HG03439 (cell line): Measurements from ENCODE around the gene DLGAP1.
"Not testable (repeated sequence)": the region's sequence is repeated elsewhere in the genome, so short reads cannot be mapped to it uniquely, and the experiment has no call there.

ENCODE experiments used
- ATAC-seq: cut with Tn5 transposase; IDR thresholded peaks from one replicate; pipeline ENCODE4 v1.9.1; 2021; ENCODE audit warnings: mild to moderate bottlenecking, moderate library complexity; ENCODE audit not compliant: unreplicated experiment

The DLGAP1 gene

DNA sequence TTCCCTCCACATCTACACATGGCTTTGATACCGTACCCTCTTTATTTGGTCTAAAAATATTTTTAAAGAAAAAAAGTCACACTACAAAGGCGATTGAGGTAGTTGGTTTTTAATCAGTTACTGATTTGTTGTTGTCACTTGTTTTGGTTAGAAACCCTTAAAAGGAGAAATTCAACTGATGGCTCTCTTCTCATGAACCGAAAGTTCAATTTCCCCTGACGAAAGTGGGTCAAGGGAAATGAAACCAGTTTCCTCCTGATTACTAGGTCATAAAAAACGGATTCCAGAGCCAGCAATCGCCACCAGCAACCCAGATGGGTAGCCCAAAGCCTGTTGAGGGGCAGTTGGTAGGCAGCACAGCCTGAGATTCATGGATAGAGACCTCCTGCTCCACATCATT is 63.2 kb downstream of the DLGAP1 start:
- ATAC-seq = no peak

DNA sequence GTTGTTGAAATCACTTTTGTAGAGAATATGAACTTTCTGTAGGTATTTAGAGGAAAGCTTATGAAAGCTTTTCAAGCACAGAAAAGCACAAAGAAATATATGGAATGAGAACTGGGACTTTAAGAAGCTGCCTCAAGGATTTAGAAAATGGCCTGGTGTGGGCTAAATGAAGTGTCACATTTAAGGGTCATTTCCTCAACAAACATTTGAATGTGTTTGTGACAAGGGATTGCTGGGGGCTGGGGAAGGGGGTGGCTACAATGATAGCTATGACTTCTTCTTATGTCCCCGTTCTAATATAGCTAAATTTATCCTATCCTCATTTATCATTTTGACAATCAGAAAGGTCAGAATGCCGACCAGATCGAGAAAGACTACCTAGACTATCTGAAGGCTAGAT is 69.2 kb downstream of the DLGAP1 start:
- no peak for ATAC-seq

DNA sequence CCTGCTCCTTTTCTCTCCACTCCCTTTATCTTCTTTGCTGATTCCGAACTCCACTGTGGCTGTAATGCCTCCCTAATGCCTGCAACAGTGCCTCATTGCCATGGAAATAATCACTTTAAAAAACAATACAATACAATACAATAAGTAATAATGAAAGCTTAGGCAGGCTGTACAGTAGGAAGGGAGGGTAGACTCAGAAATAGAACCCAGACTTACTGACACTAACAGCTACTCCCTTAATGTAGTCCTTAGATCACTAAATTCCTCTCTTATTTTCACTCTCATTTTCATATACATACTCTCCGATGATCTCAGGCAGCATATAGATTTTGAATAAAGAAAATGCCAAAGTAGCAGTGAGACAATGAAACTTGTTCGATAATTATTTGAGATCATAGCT is 70.2 kb downstream of the DLGAP1 start:
- ATAC-seq = no peak

DNA sequence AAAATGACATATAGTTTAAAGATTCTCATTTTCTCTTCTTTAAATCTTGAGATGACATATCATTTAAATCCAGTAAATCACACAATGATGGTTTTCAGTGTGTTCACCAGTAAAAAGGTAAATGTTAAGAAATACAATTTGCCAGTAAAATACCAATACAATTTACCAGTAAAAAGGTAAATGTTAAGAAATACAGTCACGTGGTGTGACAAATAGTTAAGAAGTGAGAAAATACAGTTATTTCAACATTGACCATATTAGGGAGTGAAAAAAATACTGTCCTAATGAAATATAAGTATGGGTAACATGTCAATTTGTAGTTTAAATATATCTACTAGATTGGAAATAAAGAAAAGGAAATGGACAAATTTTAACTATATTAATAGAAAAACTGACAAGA is 80.5 kb downstream of the DLGAP1 start:
- no peak for ATAC-seq

DNA sequence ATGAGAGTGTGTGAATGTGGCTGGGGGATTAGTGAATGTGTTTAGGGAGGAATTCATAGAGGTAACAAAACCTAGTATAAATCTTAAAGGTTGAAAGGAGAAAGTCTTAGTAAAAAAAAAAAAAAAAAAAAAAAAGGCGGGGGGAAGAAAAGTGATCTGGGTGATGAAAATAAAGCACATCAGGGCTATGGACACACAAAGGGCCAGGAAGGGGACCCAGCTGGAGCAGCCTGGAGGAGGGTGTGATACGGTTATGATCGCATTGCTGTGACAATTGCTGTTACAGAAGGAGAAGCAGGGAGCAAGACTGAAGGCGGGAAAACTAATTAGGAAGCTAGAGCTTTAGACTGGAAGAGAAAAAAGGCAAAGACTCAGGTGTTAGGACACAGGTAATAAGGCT is 85.4 kb downstream of the DLGAP1 start:
- ATAC-seq = no peak

DNA sequence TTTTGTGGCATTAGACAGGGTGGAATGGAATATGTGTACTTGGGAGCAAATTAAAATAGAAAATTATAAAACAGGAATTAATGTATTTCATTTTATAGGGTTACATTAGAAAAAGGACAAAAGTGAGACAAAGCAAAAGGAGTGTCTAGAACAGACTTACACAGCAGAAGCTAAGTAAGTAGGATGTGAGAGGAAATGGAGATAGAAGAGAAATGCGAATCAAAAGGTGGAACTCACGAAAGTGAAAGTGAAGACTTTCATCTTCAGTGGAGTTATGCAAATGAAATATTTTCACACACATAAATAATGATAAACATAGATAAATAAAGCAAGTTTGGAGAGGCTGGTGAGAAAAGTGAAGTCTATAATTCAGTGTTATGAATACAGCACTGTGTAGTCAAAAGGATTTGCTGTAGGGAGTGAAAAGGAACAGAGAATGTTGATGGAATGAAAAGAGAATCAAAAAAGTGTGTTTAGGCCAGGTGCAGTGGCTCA is 94.8 kb downstream of the DLGAP1 start:
- no peak for ATAC-seq

DNA sequence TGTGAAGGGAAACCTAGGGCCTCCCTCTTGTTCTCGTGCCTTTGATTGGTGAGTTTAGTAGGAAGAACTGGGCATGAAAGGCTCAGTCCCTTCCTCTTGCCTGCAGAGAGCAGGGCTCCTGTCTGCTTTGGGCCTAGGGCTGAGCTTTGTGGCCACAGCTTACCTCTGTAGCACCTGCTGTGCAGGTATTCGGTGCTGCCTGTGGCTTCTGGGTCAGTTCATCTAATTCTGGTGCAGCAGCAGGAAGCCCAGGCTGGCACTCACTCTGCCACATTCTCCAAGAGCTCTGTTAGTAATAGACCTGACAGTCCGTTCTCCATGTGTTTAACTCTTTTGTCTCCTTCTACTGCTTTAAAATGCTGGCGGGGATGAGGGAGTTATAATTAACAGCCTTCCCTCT is 96.5 kb downstream of the DLGAP1 start:
- ATAC-seq = no peak

DNA sequence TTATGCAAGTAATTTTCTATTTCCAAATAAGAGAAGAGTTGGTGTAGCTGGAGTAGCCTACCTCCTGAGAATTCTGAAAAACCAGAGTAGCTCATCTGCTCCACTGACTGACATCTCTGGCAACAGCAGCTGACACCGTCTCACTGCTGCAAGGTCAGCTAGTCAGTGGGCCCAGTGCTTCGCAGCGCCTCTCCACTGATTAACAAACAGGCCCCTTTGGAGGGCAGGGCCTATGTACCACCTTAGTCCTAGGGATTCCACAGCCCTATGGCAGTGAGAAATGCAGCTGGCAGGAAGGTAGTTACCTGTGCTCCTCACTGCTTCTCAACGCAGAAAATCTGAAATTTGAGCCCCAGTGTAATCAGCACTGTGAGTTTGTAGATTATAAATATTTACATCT is 97.5 kb downstream of the DLGAP1 start:
- no peak for ATAC-seq

DNA sequence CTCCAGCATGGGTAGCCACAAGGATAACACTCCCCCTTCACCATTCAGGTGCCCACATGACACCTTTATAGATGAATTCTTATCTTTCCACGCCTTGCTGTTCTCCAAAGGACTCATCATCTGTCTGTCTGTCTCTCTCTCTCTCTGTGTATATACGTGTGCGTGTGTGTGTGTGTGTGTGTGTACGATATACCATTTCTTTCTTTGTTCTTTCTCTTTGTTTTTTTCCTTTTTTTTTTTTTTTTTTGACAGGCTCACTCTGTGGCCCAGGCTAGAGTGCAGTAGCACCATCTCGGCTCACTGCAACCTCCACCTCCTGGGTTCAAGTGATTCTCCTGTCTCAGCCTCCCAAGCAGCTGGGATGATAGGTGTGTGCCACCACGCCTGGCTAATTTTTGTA is 98.2 kb downstream of the DLGAP1 start:
- ATAC-seq = no peak

DNA sequence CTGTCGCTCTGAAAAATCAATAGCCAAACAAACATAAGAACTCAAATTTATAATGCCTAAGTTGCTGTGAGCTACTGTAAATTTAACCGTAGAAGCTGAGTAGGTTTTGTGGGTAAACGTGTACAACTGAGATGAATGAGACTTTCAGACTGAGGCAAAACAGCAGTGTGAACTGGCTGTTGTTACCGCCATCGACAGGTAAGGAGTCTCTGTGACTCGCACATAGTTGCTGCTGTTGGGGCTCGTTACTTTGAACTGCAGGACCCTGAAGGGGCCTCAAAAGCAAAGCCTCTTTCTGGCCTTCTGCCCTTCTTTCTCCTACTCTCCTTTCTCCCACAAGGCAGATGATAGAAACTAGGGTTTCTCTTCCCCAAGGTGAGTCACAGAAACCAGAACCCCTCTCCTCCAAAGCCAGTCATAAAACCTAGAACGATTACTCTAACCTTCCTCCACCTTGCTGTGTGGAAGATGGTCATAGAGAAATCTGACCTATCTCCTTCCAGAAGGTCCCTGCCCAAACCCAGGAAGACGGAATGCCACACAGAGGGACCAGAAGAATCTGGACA is 101.2 kb downstream of the DLGAP1 start:
- ATAC-seq = no peak

DNA sequence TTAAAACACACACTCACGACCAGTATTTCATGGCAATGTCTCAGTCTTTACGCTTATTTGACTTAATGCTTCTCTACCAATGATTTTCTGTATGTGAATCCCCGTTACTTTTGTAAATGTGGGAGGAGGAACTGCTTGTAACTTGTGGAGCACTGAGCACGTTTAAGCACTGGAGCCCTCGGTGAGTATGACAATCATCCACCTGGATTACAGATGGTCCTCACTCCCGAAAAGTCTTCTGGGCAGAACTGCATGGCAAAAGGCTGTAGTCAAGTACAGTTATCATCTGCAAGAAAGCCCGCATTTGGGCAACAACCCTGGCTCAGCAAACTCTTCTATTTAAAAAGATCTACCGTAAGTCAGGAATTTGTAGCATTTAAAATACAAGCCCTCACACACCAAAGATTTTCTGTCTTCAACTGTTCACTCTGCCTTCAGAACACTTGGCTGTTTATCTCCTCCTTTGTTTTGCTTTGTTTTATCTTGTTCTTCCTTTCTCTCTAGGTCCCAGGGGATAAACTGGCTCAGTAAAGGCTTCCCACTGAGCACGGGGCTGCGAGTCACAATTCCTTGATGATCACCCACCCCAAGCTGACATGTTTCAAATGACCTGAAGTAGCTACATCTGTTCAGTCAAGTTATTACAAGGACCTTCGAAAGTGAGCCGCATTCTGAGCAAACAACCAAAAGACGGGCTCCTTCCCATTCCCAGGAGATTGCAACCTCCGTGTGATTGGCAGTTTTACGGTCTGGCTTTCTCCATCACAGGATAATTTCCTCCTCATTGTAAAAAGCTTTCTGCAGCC is 102.2 kb downstream of the DLGAP1 start:
- no peak for ATAC-seq

DNA sequence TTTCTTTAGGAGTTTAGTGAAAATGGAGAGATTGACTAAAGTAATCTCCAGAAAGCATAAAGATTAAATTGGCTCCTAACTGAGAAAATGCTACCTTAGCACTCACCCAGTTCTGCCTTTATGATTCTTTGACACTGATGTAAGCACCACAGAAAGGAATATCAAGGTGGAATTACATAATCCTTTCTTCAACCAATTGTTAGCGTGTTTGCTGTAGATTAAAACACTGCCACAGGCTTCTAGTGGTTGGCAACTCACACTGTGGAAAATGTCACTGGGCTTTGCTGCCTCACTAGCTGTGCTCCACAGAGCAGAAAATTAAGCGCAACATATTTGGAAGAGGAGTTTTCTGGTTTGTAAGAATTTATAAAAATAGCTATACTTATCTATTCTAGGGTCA is 104.1 kb downstream of the DLGAP1 start:
- no peak for ATAC-seq

DNA sequence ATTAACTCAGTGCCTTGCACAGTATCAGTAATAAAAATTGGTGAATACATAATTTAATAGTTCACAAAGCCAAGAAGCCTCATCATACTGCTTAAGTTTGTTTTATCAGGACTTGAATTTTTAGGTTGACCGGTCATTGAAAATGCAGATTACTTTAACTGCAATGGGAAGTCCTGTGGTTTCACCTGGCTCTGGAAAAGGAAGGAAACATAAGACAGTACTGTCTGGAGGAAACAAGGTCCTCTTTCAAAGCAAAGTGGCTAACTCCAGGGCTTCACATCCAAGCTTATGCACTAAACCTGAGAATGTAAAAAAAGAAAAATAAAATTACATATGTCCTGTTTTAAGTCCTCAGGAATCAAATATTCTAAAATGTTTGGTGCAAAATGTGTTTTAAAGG is 119.7 kb downstream of the DLGAP1 start:
- no peak for ATAC-seq

DNA sequence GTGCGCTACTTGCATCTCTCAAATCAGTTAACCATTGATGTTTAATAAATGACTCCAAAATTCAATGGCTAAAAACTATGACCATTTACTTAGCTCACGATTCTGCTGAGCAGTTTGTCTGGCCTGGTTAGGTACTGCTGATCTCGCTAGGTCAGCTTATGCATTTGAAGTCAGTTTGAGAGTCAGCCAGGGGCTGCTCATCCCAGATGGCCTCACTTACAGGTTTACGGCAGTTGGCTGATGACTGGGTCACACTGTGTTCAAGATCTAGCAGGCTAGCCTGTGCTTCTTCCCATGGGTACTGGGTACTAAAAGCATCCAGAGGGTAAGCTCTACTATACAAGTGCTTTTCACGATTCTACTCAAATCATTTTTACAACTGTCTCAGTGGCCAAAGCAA is 122.1 kb downstream of the DLGAP1 start:
- no peak for ATAC-seq

DNA sequence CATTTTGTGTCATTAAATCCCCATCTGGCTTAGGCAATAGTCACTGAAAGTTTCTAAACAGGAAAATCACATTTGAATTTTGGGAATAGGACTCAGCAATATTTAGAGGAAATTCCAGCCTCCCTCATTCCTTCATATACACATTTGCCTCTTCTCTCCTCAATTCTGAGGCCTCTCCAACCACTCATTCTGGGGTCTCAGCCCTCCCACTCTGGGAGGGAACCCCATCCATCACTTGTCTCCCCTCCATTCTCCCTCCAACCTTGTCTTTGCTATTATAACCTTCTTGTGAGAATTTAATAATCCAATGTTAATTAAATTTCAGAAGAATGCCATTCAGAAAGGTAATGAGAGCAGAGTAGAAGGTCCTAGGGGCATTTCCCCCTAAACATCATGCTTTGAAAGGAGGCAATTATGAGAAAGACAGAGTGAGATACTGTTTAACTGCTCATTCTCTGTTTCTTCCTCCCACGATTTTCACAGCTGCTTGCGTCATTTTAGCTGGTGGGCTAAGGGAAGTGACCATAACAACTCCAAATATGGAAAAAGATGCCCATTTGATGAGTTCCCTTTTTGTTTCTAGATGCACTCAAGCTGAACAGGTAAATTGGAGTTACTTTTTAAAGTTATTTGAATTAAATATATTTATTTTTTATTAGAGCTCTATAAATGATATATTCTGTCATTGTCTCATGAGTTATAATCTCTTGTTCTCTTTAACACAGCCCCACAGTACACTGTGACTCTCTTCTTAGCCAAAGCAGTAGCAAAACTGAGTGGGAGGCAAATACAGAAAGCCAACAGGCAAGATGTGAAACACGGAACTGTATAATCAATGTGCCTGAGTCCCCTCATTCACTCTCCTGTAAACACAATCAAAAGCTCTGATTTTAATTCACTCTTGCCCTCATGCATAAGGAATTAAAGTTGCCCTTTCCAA is 135.1 kb downstream of the DLGAP1 start:
- no peak for ATAC-seq

DNA sequence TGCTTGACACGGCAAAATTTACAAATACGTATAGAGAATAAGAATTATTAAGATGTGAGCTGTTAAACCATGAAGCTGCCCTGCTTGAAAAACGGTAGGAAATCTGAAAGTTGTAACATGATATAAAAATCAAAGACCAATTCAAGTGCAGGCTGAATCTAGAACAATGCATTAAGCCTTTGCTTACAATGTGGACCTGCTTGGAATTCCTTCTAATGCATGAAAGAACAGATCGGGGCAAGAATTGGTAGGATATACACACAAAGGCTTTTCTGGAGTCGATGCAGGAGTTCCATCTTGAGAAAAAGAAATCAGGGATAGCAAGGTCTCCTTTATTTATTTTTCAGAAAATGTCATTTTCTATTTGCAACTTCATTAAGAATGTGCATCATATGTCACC is 136.8 kb downstream of the DLGAP1 start:
- ATAC-seq = no peak

DNA sequence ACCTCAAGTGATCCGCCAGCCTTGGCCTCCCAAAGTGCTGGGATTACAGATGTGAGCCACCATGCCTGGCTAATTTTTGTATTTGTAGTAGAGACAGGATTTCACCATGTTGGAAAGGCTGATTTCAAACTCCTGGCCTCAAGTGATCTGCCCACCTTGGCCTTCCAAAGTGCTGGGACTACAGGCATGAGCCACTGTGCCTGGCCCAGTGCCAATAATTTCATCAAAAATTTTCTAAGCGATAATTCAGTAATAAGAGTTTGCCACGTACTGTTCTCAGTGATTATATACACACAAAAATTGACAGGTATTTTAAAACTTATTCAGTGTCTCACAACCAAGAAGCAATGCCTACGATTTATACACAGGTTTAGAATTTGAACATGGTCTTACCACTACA is 143.2 kb downstream of the DLGAP1 start:
- not testable (repeated sequence) for ATAC-seq

DNA sequence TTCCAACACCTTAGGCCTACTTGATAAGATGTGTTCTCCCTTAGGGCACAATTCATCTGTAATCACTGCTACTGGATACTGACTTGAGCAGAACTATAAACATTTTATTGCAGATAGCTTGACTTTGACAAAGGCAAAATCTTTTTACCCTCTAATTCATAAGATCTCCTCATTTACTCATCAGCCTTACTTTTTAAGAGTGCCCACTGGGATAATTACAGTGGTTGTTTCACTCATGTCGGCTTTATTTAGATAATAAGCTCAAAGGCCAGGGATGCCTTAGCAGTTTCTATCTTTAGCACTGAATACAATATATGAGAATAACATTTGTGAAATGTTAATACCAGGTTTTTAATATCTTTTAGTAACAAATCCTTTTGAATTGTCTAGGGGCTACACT is 144.0 kb downstream of the DLGAP1 start:
- no peak for ATAC-seq

DNA sequence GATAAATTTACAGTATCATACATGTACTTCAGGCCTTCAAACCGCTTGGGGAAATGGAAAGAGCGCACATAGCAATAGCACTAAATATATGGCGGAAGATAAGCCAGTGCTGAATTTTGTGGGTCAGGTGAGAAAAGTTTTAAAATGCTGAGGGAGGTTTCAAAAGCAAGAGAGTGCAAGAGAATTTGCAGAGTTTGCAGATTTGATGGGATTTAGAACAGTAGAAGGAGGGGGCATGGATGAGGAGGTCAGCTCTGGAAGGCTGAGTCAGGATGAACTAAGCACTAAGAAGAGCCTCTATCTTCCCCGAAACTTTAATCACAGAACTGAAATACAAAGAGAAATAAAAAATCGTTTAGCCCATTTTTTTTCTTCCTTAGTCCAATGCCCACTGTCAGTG is 145.9 kb downstream of the DLGAP1 start:
- ATAC-seq = no peak

DNA sequence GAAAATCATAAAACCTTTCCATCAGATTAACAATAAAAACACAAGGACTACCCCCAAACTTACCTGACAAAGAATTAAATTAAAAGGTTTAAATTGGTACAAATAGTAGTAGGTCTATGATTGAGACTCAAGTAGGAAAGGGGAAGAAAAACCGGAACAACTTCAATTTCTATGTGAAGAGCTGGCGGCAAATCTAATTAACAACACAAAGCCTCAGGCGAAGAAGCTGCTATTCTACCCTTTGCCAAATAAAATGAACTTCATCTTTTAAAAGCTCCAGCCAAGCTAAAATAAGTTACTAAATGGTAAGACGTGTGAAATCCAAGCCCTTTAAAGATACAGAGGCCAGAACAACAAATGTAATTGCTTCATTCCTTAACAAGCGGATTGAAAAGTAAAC is 146.5 kb downstream of the DLGAP1 start:
- no peak for ATAC-seq

DNA sequence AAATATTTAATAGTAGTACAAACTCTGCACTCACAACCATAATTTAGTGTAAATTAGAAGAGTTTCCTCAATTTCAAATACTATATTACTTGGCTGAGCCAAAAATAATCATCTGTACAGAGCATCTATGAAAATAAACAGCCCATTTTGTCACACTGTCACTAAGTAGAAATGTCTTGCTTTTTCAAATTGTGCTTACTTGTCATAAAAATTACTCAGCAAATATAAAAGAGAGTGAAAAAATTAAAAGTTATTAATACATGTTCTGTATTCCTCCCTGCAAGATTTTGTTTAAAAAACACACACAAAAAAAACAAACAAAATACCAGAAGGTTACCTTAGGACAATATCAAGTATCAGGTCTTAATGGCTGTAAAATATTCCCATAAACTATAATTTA is 155.7 kb downstream of the DLGAP1 start:
- ATAC-seq = no peak

DNA sequence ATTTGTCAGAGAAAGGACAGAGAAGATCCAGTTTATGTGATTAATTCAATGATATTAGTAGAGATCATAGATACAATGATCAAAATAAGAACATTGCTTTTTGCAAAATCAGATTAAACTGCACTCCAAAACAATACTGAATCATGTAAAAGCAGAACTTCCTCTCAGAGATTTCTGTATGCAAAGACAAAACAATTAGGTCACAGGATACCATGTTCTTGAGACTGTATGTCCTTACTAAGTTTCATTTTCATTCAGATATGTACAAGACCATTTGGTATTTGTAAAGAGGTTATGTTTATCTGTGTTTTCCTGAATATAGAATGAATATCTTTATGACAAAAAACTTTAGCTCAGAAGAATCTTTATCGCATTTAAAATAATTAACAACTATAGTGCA is 161.8 kb downstream of the DLGAP1 start:
- ATAC-seq = no peak
